Adipocyte (in vitro differentiated cells): ENCODE results near the gene TTF1.

Experiments used
- DNase-seq: peaks from one replicate; pipeline ENCODE4 v3.0.0-alpha.2; 2015; ENCODE audit warnings: low read depth
- H3K27me3 ChIP-seq: replicated peaks from 2 replicates; pipeline ENCODE4 v1.7.0; 2013; ENCODE audit warnings: mild to moderate bottlenecking, low read length, moderate library complexity; ENCODE audit not compliant: control insufficient read depth, insufficient read depth
- H3K36me3 ChIP-seq: 2 replicates; pipeline ENCODE4 v1.7.0; 2013; ENCODE audit warnings: low read length, mild to moderate bottlenecking, moderate library complexity; ENCODE audit not compliant: control insufficient read depth, insufficient read depth, severe bottlenecking
- H3K4me1 ChIP-seq: 2 replicates; pipeline ENCODE4 v1.7.0; 2013; ENCODE audit warnings: mild to moderate bottlenecking, low read length, moderate library complexity; ENCODE audit not compliant: control insufficient read depth, insufficient read depth
- H3K4me3 ChIP-seq: 2 replicates; pipeline ENCODE4 v1.7.0; 2013; ENCODE audit warnings: mild to moderate bottlenecking, low read length, moderate library complexity
- H3K9ac ChIP-seq: 2 replicates; pipeline ENCODE4 v1.7.0; 2013; ENCODE audit warnings: mild to moderate bottlenecking, low read length, moderate library complexity
- H3K9me3 ChIP-seq: 2 replicates; pipeline ENCODE4 v1.7.0; 2013; ENCODE audit warnings: mild to moderate bottlenecking, low read length, moderate library complexity; ENCODE audit not compliant: control insufficient read depth

TTF1 gene

GRCh38 chr9:132406554-132407122, at the start of gene TTF1:
Gene TTF1 (minus strand): TSS chr9:132406840. CDS start chr9:132402821, 4,019 bp downstream.
- Histone ChIP-seq H3K4me3 (peak within 1 kb of the TSS; percentile 93), H3K36me3 (peaks cover 9% of the 10 kb centered on the region), H3K4me1 (peaks cover 17% of the 10 kb centered on the region), H3K9ac (peak within 1 kb of the TSS; percentile 87), H3K27me3 (peaks cover 23% of the 10 kb centered on the region), H3K9me3 (no peaks in the 10 kb centered on the region)
- DNase-seq, result peak; percentile 97

DNA sequence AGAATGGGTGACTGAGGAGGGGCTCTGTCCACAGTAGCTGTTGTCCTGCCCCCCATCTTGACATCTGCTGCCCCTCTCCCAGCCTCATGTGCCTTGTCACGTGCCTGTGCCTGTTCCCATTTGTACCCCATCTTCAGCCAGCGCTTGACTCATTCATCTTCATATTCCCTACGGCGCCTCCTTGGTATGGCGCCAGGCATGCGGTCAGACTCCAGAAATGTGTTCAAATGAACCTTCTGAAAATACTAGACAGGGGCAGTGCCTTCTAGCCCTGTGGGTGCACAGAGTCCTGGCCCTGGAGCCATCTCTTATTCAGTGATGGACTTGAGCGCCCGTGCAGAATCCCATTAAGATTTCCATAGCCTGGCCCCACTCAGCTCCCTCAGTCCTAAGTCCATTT, 49.6 kb upstream of the TTF1 start:
- H3K36me3 ChIP-seq, result no peaks in the 10 kb centered on the region
- peaks cover 70% of the 10 kb centered on the region for H3K27me3 ChIP-seq
- no peaks in the 10 kb centered on the region for H3K9me3 ChIP-seq
- H3K9ac ChIP-seq, result no peak overlapping the region
- peaks cover 5% of the 10 kb centered on the region for H3K4me1 ChIP-seq
- H3K4me3 ChIP-seq, result no peak overlapping the region
- no peak for DNase-seq

DNA sequence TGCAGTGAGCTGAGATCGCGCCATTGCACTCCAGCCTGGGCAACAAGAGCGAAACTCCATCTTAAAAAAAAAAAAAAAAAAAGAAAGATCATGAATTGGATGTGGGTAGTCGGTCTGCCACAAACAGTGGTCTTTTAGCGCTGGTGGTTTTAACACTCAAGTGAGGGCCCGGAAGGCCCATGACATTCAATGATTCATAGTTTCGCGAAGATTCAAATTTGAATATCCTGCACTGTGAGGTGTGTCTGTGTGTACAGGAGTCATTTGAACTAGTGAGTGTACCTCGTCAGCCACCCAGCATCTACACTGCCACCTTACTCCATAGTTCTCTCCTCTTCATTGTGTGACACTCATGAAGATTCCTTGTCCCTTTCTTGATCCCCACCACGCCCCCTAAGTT, 44.6 kb upstream of the TTF1 start:
- Histone ChIP-seq H3K27me3 (peaks cover 58% of the 10 kb centered on the region), H3K9me3 (no peaks in the 10 kb centered on the region), H3K36me3 (no peaks in the 10 kb centered on the region), H3K4me3 (no peak overlapping the region), H3K4me1 (no peaks in the 10 kb centered on the region), H3K9ac (no peak overlapping the region)
- no peak for DNase-seq

- no peaks in the 10 kb centered on the region for H3K36me3 ChIP-seq
- no peak overlapping the region for H3K4me3 ChIP-seq
- no peak overlapping the region for H3K9ac ChIP-seq
- no peaks in the 10 kb centered on the region for H3K9me3 ChIP-seq
- H3K4me1 ChIP-seq, result no peaks in the 10 kb centered on the region
- H3K27me3 ChIP-seq, result peaks cover 53% of the 10 kb centered on the region
- no peak for DNase-seq
Observed at GRCh38 chr9:132447902-132448301, 41.3 kb upstream of the TTF1 start.

DNA sequence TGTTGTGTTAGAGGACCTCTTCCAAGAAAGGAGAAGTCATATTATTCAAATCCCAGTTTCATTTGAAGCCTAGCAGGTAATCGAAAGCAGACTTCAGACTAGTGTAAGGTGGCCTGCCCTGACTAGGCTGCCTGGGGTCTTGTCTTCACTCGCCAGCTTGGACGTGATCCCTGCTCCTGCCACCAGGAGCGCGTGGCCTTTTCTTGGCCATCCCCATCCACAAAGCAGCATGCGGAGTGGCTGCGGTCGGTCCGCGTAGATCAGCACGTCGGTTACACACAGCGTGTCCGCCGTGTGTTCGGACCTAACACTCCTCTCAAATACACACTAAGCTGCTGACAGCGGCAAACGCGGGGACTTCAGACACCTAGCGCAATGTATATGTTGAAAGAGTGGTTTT, 40.7 kb upstream of the TTF1 start:
- Histone ChIP-seq H3K9ac (no peak overlapping the region), H3K4me3 (no peak overlapping the region), H3K9me3 (no peaks in the 10 kb centered on the region), H3K27me3 (peaks cover 53% of the 10 kb centered on the region), H3K36me3 (no peaks in the 10 kb centered on the region), H3K4me1 (no peaks in the 10 kb centered on the region)
- DNase-seq, result no peak

GRCh38 chr9:132446887-132447286, 40.2 kb upstream of the TTF1 start:
- H3K9me3 ChIP-seq, result no peaks in the 10 kb centered on the region
- peaks cover 55% of the 10 kb centered on the region for H3K27me3 ChIP-seq
- no peak overlapping the region for H3K4me3 ChIP-seq
- H3K4me1 ChIP-seq, result no peaks in the 10 kb centered on the region
- H3K9ac ChIP-seq, result no peak overlapping the region
- no peak for DNase-seq
- H3K36me3 ChIP-seq, result no peaks in the 10 kb centered on the region

DNA sequence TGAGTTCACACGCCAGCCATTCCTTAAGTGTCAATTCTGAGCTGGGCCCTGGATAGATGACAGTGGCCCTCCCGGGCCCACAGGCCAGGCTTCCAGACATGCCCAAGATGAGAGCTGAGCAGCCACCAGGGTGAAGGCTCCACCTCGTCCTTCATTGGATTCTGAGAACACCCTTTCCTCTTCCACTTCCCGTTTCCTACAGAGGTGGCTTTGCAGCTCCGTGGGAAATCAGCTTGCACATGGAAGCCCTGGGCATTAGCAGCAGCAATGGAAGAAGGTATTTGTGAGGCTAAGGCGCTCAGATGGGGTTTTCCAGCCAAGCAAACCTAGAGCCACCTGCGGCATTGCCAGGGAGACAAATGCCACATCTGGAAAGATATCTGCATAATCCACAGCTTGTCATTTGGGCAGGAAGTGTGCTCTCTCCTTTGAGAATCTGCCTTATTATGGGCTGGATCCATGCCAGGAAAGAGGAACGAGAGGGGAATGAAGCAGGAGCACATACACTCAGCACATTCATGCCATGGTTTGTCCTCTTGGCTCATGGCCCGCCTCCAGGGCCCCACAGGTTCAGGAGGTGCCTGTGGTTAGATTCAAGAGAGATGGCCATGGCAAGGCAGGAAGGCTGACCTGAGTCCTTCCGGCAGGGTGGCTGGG, 37.4 kb upstream of the TTF1 start:
- Histone ChIP-seq H3K9ac (no peak overlapping the region), H3K4me3 (no peak overlapping the region), H3K27me3 (peaks cover 62% of the 10 kb centered on the region), H3K36me3 (no peaks in the 10 kb centered on the region), H3K9me3 (no peaks in the 10 kb centered on the region), H3K4me1 (no peaks in the 10 kb centered on the region)
- no peak for DNase-seq

DNA sequence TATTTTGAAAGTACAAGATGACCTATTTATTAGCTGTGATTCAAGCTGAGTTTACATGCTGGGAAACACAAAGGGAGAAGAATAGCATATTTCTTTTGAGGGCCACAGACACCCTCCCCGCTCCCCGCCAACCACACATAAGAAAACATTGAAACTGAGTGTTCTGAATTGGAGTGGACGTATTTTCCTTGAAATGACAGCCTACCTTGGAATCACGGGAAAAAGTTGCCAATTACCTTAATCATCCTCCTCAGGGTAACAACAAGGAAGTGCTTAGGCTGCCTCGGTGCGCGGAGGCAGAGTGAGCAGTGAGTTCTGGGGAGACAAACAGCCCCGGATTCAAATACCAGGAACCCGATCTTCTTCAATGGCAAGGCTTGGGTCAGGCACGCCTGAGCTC, 34.8 kb upstream of the TTF1 start:
- Histone ChIP-seq H3K27me3 (peaks cover 45% of the 10 kb centered on the region), H3K9me3 (no peaks in the 10 kb centered on the region), H3K9ac (no peak overlapping the region), H3K4me1 (no peaks in the 10 kb centered on the region), H3K36me3 (no peaks in the 10 kb centered on the region), H3K4me3 (no peak overlapping the region)
- no peak for DNase-seq

- no peaks in the 10 kb centered on the region for H3K4me1 ChIP-seq
- H3K9me3 ChIP-seq, result no peaks in the 10 kb centered on the region
- no peak for DNase-seq
- H3K4me3 ChIP-seq, result no peak overlapping the region
- no peaks in the 10 kb centered on the region for H3K36me3 ChIP-seq
- H3K9ac ChIP-seq, result no peak overlapping the region
- H3K27me3 ChIP-seq, result peaks cover 47% of the 10 kb centered on the region
Observed at GRCh38 chr9:132440735-132441134, 34.1 kb upstream of the TTF1 start.

- no peaks in the 10 kb centered on the region for H3K36me3 ChIP-seq
- H3K4me1 ChIP-seq, result no peaks in the 10 kb centered on the region
- no peak for DNase-seq
- no peak overlapping the region for H3K4me3 ChIP-seq
- H3K27me3 ChIP-seq, result peaks cover 61% of the 10 kb centered on the region
- no peak overlapping the region for H3K9ac ChIP-seq
- no peaks in the 10 kb centered on the region for H3K9me3 ChIP-seq
Observed at GRCh38 chr9:132439153-132439552, 32.5 kb upstream of the TTF1 start.

GRCh38 chr9:132434881-132435280, 28.2 kb upstream of the TTF1 start:
- peaks cover 51% of the 10 kb centered on the region for H3K27me3 ChIP-seq
- H3K36me3 ChIP-seq, result no peaks in the 10 kb centered on the region
- H3K9ac ChIP-seq, result no peak overlapping the region
- no peaks in the 10 kb centered on the region for H3K9me3 ChIP-seq
- H3K4me3 ChIP-seq, result no peak overlapping the region
- no peaks in the 10 kb centered on the region for H3K4me1 ChIP-seq
- DNase-seq, result no peak

DNA sequence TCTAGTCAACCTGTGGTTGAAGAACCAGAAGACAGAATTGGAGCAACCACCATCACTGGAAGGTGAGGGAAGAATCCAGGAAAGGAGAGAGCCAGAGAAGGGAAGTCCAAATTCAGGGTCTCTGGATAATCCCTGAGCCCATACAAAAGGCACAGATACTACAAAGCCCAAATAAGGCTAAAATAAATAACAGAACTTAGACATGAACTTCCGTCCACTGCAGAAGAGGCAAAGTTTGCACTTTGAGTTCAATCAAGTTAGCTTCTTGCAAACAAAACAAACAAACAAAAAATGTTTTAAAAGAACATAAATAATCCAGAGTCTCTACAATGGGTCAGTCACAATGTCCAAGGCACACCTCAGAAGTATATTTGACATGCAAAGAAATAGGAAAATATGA, 24.4 kb upstream of the TTF1 start:
- Histone ChIP-seq H3K4me3 (no peak overlapping the region), H3K9me3 (no peaks in the 10 kb centered on the region), H3K27me3 (peaks cover 69% of the 10 kb centered on the region), H3K4me1 (no peaks in the 10 kb centered on the region), H3K36me3 (no peaks in the 10 kb centered on the region), H3K9ac (no peak overlapping the region)
- no peak for DNase-seq
